CD4-positive, alpha-beta T cell (primary cell): Measurements from ENCODE around the gene TTLL8. TPM values are rescaled to one million over a fixed set of nuclear protein-coding genes. Genes with fewer than 3 reads are reported as not detected.

Source experiments
- ATAC-seq: fragments of 200-7000 bp; cut with Tn5 transposase; one replicate; pipeline ENCODE4 v1.10.0; 2022; ENCODE audit warnings: mild to moderate bottlenecking; ENCODE audit not compliant: poor library complexity
- CTCF ChIA-PET: fragments of 350-600 bp; sonication (Branson Sonifier 250); formaldehyde crosslinking; loops from one replicate; lab custom pipeline; 2021; ENCODE audit warnings: antibody characterized with exemption, inconsistent platforms; lab: Charles Lee
- POLR2A ChIA-PET: fragments of 350-600 bp; sonication (Branson Sonifier 250); formaldehyde crosslinking; loops from one replicate; lab custom pipeline; 2021; ENCODE audit warnings: antibody characterized with exemption, inconsistent platforms; lab: Charles Lee
- DNase-seq, 14 experiments: peaks; one replicate each; pipeline ENCODE4 v3.0.0-alpha.2; 2013 to 2020; ENCODE audit warnings: mixed read lengths in 2 of 14
- H3K27ac ChIP-seq, 2 donors: one replicate each; pipeline versions ENCODE4 v1.5.1 to v1.7.0; 2013; ENCODE audit warnings: low read length in 2 of 2, low read depth in 1 of 2, mild to moderate bottlenecking in 1 of 2
- H3K27me3 ChIP-seq, 2 experiments: 1 replicate in 1 of 2; 2 replicates in 1 of 2; pipeline versions ENCODE4 v1.6.1 to v1.7.0; 2013; ENCODE audit warnings: low read length in 2 of 2, control low read depth in 1 of 2, mild to moderate bottlenecking in 1 of 2, moderate library complexity in 1 of 2; ENCODE audit not compliant: insufficient read depth in 2 of 2, control insufficient read depth in 1 of 2
- H3K36me3 ChIP-seq: one replicate; pipeline ENCODE4 v1.6.1; 2013; ENCODE audit warnings: low read length, control low read depth; ENCODE audit not compliant: insufficient read depth
- H3K4me1 ChIP-seq: one replicate; pipeline ENCODE4 v1.6.1; 2013; ENCODE audit warnings: low read length, control low read depth; ENCODE audit not compliant: insufficient read depth
- H3K4me3 ChIP-seq: one replicate; pipeline ENCODE4 v1.5.1; 2013; ENCODE audit warnings: mild to moderate bottlenecking, low read length, moderate library complexity
- H3K9me3 ChIP-seq, 2 experiments: 1 replicate in 1 of 2; 2 replicates in 1 of 2; pipeline versions ENCODE4 v1.6.1 to v1.7.0; 2013; ENCODE audit warnings: low read length in 2 of 2, mild to moderate bottlenecking in 2 of 2, control low read depth in 1 of 2, moderate library complexity in 1 of 2; ENCODE audit not compliant: control insufficient read depth in 1 of 2, insufficient read depth in 1 of 2
- H3K27ac Mint-ChIP-seq: one replicate; pipeline ENCODE4 v1.8.0; 2020; ENCODE audit warnings: mixed read lengths
- H3K27me3 Mint-ChIP-seq: one replicate; pipeline ENCODE4 v1.8.0; 2021; ENCODE audit warnings: mixed read lengths
- H3K36me3 Mint-ChIP-seq: one replicate; pipeline ENCODE4 v1.8.0; 2021; ENCODE audit warnings: low read depth, mixed read lengths
- H3K4me1 Mint-ChIP-seq: one replicate; pipeline ENCODE4 v1.8.0; 2021; ENCODE audit warnings: low read depth, mixed read lengths
- H3K4me3 Mint-ChIP-seq: one replicate; pipeline ENCODE4 v1.8.0; 2020; ENCODE audit warnings: mild to moderate bottlenecking, mixed read lengths
- H3K9me3 Mint-ChIP-seq: one replicate; pipeline ENCODE4 v1.8.0; 2020; ENCODE audit warnings: mixed read lengths
- intact Hi-C, 2 experiments: fragments of 100-400 bp; cut with DNase I in 1 of 2; cut with micrococcal nuclease in 1 of 2; formaldehyde crosslinking; loops; one replicate each; pipeline versions ENCODE4 v1.15.1 to v1.9.0; 2023 to 2025; cut with DNase I, micrococcal nuclease
- total RNA-seq, 174 experiments: library from RNA in 2 of 174; stranded (reverse) in 2 of 174; gene quantifications; one replicate each; pipeline ENCODE4 v1.2.3 and lab custom pipeline; 2021 to 2026
- TF ChIP-seq, protein P1 (sequence below): fragments of 200-600 bp; IDR thresholded peaks from one replicate; pipeline ENCODE4 v1.8.0; 2022; ENCODE audit warnings: antibody characterized with exemption, mild to moderate bottlenecking

TTLL8 gene
- total RNA-seq, 2 experiments from 2014 or later, result not detected

DNA sequence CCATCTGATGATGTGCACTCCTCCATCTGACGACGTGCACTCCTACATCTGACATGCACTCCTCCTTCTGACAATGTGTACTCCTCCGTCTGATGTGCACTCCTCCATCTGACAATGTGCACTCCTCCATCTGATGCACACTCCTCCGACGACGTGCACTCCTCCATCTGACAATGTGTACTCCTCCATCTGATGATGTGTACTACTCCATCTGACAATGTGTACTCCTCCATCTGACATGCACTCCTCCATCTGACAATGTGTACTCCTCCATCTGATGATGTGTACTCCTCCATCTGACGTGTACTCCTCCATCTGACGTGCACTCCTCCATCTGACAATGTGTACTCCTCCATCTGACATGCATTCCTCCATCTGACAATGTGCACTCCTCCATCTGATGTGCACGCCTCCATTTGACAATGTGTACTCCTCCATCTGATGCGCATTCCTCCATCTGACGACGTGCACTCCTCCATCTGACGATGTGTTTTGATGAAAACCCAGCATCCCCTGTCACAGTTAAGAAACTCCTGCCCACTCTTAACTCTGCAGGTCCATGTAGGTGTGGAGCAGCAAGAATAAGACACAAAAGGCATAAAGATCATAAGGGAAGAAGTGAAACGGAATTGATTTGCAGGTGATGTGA is 35.8 kb downstream of the TTLL8 start:
- ChIA-PET CTCF (no interaction called here), POLR2A (no interaction called here)
- TF ChIP-seq, protein P1, sequence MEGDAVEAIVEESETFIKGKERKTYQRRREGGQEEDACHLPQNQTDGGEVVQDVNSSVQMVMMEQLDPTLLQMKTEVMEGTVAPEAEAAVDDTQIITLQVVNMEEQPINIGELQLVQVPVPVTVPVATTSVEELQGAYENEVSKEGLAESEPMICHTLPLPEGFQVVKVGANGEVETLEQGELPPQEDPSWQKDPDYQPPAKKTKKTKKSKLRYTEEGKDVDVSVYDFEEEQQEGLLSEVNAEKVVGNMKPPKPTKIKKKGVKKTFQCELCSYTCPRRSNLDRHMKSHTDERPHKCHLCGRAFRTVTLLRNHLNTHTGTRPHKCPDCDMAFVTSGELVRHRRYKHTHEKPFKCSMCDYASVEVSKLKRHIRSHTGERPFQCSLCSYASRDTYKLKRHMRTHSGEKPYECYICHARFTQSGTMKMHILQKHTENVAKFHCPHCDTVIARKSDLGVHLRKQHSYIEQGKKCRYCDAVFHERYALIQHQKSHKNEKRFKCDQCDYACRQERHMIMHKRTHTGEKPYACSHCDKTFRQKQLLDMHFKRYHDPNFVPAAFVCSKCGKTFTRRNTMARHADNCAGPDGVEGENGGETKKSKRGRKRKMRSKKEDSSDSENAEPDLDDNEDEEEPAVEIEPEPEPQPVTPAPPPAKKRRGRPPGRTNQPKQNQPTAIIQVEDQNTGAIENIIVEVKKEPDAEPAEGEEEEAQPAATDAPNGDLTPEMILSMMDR, result no peak
- Mint-ChIP-seq H3K27me3 (peaks cover 3% of the 10 kb centered on the region), H3K4me1 (peaks cover 24% of the 10 kb centered on the region), H3K27ac (no peak overlapping the region), H3K9me3 (no peaks in the 10 kb centered on the region), H3K4me3 (no peak overlapping the region), H3K36me3 (no peaks in the 10 kb centered on the region)
- Histone ChIP-seq H3K27me3 (no peaks in the 10 kb centered on the region), H3K9me3 (no peaks in the 10 kb centered on the region), H3K4me1 (peaks cover 24% of the 10 kb centered on the region), H3K4me3 (no peak overlapping the region), H3K36me3 (no peaks in the 10 kb centered on the region), H3K27ac (no peak overlapping the region)
- no peak for DNase-seq
- intact Hi-C loops, result no loop called here
- ATAC-seq, result no peak

DNA sequence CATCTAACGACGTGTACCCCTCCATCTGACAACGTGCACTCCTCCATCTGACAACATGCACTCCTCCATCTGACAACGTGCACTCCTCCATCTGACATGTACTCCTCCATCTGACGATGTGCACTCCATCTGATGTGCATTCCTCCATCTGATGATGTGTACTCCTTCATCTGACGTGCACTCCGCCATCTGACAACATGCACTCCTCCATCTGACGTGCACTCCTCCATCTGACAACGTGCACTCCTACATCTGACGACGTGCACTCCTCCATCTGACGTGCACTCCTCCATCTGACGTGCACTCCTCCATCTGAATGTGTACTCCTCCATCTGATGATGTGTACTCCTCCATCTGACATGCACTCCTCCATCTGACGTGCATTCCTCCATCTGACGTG is 37.5 kb downstream of the TTLL8 start:
- Mint-ChIP-seq H3K4me3 (no peak overlapping the region), H3K4me1 (peaks cover 24% of the 10 kb centered on the region), H3K27ac (no peak overlapping the region), H3K9me3 (no peaks in the 10 kb centered on the region), H3K36me3 (no peaks in the 10 kb centered on the region), H3K27me3 (no peaks in the 10 kb centered on the region)
- Histone ChIP-seq H3K27ac (no peak overlapping the region), H3K9me3 (no peaks in the 10 kb centered on the region), H3K36me3 (no peaks in the 10 kb centered on the region), H3K4me1 (peaks cover 41% of the 10 kb centered on the region), H3K27me3 (no peaks in the 10 kb centered on the region), H3K4me3 (no peak overlapping the region)
- DNase-seq, result no peak
- ChIA-PET POLR2A (no interaction called here), CTCF (no interaction called here)
- no peak for ATAC-seq
- intact Hi-C loops, result no loop called here
- TF ChIP-seq, protein P1, result no peak

DNA sequence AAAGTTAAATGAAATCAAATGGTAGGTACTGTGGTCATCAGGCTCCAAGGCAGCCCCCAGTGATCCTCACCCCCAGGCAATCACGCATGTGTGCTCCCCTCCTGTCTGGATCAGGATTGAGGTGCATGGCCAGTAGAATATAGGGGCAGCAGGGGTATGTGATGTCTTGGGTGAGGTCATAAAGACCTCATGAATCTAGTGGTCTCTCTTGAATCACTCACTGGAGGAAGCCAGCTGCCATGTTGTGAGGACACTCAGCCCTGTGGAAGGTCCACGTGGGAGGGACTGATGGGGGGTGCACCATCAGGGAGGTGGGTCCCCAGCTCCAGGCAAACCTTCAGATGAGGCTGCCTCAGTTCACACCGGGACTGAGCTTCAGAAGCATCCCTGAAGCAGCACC is 38.8 kb downstream of the TTLL8 start:
- Histone ChIP-seq H3K9me3 (no peaks in the 10 kb centered on the region), H3K36me3 (no peaks in the 10 kb centered on the region), H3K4me3 (no peak overlapping the region), H3K27me3 (peaks cover 5% of the 10 kb centered on the region in 2 experiments), H3K27ac (peak overlapping the region; percentile 3 to 23), H3K4me1 (peaks cover 50% of the 10 kb centered on the region)
- TF ChIP-seq, protein P1, result no peak
- Mint-ChIP-seq H3K27me3 (no peaks in the 10 kb centered on the region), H3K36me3 (no peaks in the 10 kb centered on the region), H3K4me1 (peaks cover 24% of the 10 kb centered on the region), H3K4me3 (no peak overlapping the region), H3K27ac (peak overlapping the region; percentile 19), H3K9me3 (no peaks in the 10 kb centered on the region)
- DNase-seq, result no peak
- intact Hi-C loops, result no loop called here
- no peak for ATAC-seq
- ChIA-PET POLR2A (no interaction called here), CTCF (interaction anchor here (2.9 kb wide), 1 partner anchor 11 kb away, joined by 11 read pairs; no protein-coding TSS in a partner anchor)
